HUES6 (cell line): ENCODE measurements around the gene ITGA3.

Source experiments
- H3K27ac ChIP-seq: 2 replicates; pipeline ENCODE4 v1.7.0; 2013; ENCODE audit warnings: low read depth, mild to moderate bottlenecking, low read length, inconsistent platforms
- H3K27me3 ChIP-seq: 2 replicates; pipeline ENCODE4 v1.6.1; 2013; ENCODE audit warnings: low read length; ENCODE audit not compliant: control insufficient read depth, insufficient read depth
- H3K36me3 ChIP-seq: 2 replicates; pipeline ENCODE4 v1.6.1; 2013; ENCODE audit warnings: low read length; ENCODE audit not compliant: control insufficient read depth, insufficient read depth
- H3K4me1 ChIP-seq: 2 replicates; pipeline ENCODE4 v1.6.1; 2013; ENCODE audit warnings: low read length; ENCODE audit not compliant: control insufficient read depth, insufficient read depth
- H3K4me3 ChIP-seq: 2 replicates; pipeline ENCODE4 v1.5.1; 2013; ENCODE audit warnings: low read depth, low read length
- H3K9ac ChIP-seq: one replicate; pipeline ENCODE4 v1.6.1; 2013; ENCODE audit warnings: mild to moderate bottlenecking, low read length
- H3K9me3 ChIP-seq: 2 replicates; pipeline ENCODE4 v1.6.1; 2013; ENCODE audit warnings: low read depth, low read length; ENCODE audit not compliant: control insufficient read depth, insufficient read depth

The ITGA3 gene

DNA sequence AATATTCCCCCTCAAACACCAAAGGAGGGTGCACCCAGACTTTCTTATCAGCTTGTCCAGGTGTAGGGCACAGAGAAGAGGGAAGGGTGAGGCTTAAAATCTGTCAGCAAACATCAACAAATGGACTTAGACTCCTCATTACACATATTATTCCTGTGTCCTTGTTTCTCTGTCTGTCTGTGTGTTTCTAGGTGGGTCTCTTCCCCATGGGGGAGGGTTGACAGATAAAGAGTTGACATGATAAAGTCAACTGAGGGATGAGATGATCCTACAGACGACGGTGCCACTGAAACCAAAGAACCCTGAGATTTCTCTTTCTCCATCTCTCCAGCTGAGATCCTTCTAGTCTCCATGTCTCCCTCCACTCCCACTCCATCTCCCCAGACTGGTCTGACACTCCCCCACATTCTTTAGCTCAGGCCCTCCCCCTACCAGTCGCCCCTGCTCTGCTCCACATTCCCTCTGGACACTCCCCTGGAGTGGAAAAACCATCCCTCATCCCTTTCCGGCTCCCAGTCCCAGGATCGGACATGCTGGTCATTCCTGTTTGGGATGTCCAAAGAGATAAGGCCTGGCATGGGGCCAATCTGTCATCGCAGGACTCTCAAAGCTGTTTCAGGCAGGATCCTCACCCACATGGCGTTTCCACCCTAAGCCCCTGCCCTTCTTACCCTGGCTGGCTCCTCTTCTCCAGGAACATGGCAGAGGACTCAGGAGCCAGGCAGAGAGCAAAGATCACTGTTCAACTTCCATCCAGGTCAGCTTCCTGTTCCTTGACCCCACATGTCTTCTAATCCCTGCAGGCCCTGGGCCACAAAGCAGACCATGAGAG lies 2.9 kb upstream of the ITGA3 start:
- no peak overlapping the region for H3K4me3 ChIP-seq
- no peaks in the 10 kb centered on the region for H3K9me3 ChIP-seq
- H3K27me3 ChIP-seq: peaks cover 15% of the 10 kb centered on the region
- no peak overlapping the region for H3K9ac ChIP-seq
- peaks cover 48% of the 10 kb centered on the region for H3K4me1 ChIP-seq
- H3K36me3 ChIP-seq: no peaks in the 10 kb centered on the region
- H3K27ac ChIP-seq: no peak overlapping the region

DNA sequence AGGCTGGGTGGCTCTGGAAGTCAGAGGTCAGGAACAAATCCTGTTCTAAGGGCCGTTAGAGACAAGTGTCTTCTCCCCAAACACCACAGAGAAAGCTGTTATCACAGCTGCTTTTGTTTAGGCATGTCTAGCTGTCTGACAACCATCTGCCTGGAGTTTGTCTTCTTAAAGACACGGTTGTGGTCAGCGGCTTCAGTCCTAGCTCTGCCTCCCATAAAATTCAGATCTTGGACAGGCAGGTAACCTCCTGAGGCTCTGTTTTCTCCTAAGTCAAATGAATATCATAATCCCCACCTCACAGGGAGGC lies 2.3 kb upstream of the ITGA3 start:
- H3K9me3 ChIP-seq: no peaks in the 10 kb centered on the region
- no peak overlapping the region for H3K27ac ChIP-seq
- H3K27me3 ChIP-seq: peaks cover 18% of the 10 kb centered on the region
- H3K4me3 ChIP-seq: no peak overlapping the region
- peaks cover 48% of the 10 kb centered on the region for H3K4me1 ChIP-seq
- no peaks in the 10 kb centered on the region for H3K36me3 ChIP-seq
- no peak overlapping the region for H3K9ac ChIP-seq

DNA sequence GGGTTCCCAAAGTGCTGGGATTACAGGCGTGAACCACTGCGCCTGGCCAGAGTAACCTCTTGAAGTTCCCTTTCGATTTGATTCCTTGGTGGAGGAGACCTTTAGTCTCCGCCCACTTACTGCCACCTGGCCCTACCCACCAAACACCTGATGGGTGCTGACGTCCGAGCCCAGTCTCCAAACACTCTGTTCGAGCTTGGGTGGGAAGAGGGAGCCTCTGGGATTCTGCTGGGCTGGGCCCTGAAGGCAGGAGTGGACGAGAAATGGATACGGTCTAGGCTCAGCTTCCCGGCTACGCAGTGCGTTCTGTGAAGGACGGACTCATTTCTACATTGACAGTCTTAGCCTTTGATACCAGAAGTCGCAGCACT lies 870 bp upstream of the ITGA3 start:
- peak overlapping the region; percentile 1; the same call in 1 of the 2 replicates for H3K27ac ChIP-seq
- no peaks in the 10 kb centered on the region for H3K9me3 ChIP-seq
- H3K4me3 ChIP-seq: peak overlapping the region; percentile 72
- H3K9ac ChIP-seq: peak overlapping the region; percentile 51
- H3K4me1 ChIP-seq: peaks cover 48% of the 10 kb centered on the region
- no peaks in the 10 kb centered on the region for H3K36me3 ChIP-seq
- peaks cover 18% of the 10 kb centered on the region for H3K27me3 ChIP-seq

DNA sequence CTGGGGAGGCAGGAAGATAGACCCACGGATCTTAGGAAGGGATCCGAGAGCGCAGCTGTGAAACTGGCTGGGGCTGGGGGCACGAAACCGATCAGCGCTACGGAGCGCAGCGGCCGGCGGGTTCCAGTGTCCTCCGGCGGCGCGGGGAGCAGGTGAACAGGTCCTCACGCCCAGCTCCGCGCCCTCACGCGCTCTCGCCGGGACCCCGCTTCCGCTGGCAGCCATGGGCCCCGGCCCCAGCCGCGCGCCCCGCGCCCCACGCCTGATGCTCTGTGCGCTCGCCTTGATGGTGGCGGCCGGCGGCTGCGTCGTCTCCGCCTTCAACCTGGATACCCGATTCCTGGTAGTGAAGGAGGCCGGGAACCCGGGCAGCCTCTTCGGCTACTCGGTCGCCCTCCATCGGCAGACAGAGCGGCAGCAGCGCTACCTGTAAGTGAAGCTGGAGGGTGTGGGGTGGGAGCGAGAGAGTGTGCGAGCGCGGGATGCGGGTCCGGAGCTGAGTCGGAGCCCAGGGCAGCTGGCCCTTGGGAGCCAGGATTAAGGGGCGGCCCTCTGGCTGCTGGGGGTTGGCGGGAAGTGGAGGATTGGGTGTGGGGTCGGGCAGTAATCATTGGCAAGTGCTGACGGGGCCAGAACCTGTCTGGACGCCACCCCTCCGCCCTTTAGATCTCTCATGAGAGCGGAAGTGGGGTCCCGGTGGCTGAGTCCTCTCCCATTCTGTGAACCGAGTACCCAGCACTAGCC lies 479 bp downstream of the ITGA3 start:
- Histone ChIP-seq H3K4me3 (peak overlapping the region; percentile 72), H3K36me3 (no peaks in the 10 kb centered on the region), H3K27me3 (peaks cover 18% of the 10 kb centered on the region), H3K9me3 (no peaks in the 10 kb centered on the region), H3K9ac (peak overlapping the region; percentile 50), H3K27ac (no peak overlapping the region; the same call in 1 of the 2 replicates), H3K4me1 (peaks cover 35% of the 10 kb centered on the region)

DNA sequence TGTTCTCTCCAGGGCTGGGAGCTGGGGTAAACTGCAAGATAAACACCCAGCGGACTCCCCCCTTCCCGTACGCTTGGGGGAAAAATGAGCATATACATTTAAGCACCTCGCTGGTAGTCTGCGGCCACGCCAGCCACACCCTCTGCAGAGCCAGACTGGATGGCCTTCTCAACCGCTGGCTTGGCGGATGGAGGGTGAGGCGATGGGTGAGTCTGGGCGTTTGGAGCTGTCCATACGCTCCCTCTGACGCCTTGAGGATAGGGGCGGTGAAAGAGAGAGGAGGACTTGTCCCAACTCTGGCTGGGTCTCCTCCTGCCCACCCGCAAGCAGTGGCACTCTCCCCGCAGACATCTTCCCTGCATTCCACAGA lies 1.0 kb downstream of the ITGA3 start:
- Histone ChIP-seq H3K9me3 (no peaks in the 10 kb centered on the region), H3K4me1 (peaks cover 29% of the 10 kb centered on the region), H3K9ac (peak overlapping the region; percentile 50), H3K27ac (no peak overlapping the region), H3K36me3 (no peaks in the 10 kb centered on the region), H3K4me3 (peak overlapping the region; percentile 72), H3K27me3 (peaks cover 18% of the 10 kb centered on the region)

DNA sequence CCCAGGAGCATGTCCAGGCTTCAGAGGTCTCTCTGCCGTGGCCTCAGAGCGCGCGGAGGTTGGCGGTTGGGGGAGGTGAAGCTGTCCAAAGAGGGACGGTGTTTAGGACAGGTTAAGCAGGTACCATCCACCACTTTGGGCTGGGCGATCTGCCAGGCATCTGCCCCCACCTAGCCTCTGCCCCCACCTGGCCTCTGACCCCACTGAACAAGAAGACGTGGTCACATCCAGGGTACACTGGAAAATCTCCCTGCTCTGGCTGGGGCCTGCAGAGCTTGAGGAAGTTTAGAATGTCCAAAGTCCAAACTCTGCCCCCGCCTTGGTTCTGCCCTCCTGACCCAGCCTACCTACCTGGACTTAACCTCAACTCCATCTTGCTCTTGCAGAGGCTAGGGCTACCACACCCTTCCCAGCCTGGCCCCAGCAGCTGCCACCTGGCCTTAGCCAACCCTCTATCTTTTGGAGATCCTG lies 1.6 kb downstream of the ITGA3 start:
- no peaks in the 10 kb centered on the region for H3K36me3 ChIP-seq
- no peak overlapping the region for H3K9ac ChIP-seq
- H3K9me3 ChIP-seq: no peaks in the 10 kb centered on the region
- no peak overlapping the region for H3K27ac ChIP-seq
- H3K4me1 ChIP-seq: peaks cover 29% of the 10 kb centered on the region
- H3K4me3 ChIP-seq: peak overlapping the region; percentile 72
- peaks cover 18% of the 10 kb centered on the region for H3K27me3 ChIP-seq

DNA sequence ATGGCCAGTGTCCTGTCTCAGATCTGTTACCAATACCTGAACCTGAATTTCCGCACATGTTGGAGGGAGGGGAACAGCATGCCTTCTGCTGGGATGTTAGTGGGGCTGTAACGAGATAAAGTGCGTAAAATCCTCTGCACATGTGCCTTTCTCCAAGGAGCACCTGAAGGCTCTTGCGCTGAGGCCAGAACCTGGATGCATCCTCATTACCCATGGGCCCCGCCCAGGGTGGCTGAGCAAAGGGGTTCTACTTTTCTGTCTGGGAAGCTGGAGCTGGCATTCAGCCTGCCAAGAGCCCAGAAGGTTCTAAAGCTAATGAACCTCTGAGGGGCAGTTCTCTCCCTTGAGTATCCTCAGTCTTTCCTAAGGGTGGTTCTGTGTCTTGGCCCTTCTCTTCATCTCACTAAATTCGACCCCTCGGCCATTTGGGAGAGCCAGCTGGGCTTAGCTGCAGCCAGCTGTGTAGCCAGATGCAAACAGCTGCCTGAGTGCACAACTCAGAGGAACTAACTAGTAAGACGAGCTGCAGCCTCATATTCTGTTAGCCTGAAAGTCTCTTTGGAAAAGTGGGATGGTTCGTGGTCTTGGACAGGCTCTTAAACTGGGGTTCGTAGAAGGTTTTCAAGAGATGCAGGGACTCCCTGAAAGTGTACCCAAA lies 2.5 kb downstream of the ITGA3 start:
- no peak overlapping the region for H3K4me3 ChIP-seq
- peaks cover 20% of the 10 kb centered on the region for H3K4me1 ChIP-seq
- H3K9ac ChIP-seq: no peak overlapping the region
- peaks cover 18% of the 10 kb centered on the region for H3K27me3 ChIP-seq
- no peaks in the 10 kb centered on the region for H3K36me3 ChIP-seq
- H3K9me3 ChIP-seq: no peaks in the 10 kb centered on the region
- H3K27ac ChIP-seq: no peak overlapping the region

DNA sequence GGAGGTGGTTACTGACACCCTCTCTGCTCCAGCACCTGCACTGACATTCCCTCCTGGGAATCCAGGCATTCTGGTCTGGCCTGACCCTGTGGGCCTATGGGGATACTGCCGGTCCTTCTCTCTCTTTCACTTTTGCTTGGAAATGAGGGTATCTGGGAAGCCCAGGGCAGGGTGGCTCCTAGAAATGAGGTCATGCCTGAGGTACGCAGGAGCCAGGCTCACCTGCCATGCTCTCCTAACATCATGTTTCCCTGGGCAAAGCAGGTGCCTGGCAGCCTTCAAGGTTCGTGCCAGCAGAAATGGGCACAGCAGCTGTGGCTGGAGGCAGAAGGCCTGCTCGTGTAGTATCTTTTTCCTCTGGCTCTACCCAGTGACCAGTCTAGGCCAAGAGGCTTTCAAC lies 3.3 kb downstream of the ITGA3 start:
- Histone ChIP-seq H3K27me3 (peaks cover 18% of the 10 kb centered on the region), H3K9me3 (no peaks in the 10 kb centered on the region), H3K27ac (no peak overlapping the region), H3K36me3 (no peaks in the 10 kb centered on the region), H3K4me1 (peaks cover 18% of the 10 kb centered on the region), H3K9ac (no peak overlapping the region), H3K4me3 (no peak overlapping the region)

DNA sequence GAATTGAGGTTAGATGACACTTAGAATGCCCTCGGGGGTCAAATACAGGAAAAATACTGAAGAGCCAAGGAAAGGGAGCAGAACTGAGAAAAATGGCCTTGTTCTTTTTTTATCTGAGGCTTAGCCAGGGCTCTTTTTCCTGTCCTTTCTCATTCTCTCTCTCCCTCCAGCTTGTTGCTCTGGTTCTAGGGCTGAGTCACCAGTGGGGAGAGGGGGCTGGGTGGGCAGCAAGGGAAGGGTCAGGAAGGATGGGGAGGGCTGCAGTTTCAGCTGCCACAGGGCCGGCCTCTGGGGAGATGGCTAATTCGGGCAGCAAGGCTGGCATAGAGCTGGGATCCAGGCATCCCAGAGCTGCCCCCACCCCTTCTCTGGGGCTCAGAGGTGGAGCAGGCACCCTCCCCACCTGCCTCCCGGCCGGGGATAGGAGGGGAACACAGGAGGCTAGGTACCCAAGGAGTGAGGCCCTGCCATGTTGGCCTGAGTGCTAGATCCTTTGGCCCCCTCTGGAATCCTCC lies 3.9 kb downstream of the ITGA3 start:
- Histone ChIP-seq H3K4me1 (peaks cover 24% of the 10 kb centered on the region), H3K9ac (no peak overlapping the region)

DNA sequence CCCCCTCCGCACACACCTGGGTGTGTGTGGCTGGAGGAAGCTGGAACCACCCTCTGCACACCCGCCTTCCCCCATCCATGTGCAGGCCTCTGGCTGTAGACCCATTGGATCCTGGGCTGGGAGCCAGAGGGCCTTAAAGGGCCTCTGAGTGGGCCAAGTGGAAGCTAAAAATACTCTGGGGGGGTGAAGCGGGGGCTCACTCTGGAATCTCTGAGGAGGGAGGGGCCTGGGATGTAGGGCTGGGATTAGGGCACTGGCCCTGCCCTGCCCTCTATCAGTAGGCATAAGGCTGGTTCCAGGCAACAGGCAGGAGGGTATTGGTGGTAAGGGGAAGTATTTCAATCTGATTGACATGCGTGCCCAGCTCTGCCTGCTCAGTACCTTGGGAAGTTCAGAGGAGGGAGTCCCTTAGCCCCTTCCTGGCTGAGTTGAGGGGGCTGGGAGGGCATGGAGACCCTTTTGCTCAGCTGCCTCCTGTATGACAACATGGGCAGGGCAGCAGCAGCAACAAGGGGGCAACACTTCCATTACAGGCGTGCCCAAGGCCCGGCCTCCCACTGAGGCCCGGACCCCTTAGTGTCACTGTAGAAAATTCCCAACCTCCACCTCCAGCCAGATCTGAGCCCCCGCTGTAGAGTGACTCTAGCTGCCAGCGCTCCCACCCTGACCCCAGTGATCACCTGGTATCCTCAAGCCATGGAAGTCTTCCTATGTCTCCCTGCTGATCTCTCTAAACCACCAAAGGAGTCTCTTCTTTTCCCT lies 5.2 kb downstream of the ITGA3 start:
- H3K9ac ChIP-seq: no peak overlapping the region
- peaks cover 25% of the 10 kb centered on the region for H3K4me1 ChIP-seq

More for the DNA sequence above, 3.9 kb downstream of the ITGA3 start:
- H3K27ac ChIP-seq: no peak overlapping the region
- H3K36me3 ChIP-seq: no peaks in the 10 kb centered on the region
- H3K9me3 ChIP-seq: no peaks in the 10 kb centered on the region
- no peak overlapping the region for H3K4me3 ChIP-seq
- H3K27me3 ChIP-seq: peaks cover 18% of the 10 kb centered on the region

More for the DNA sequence above, 5.2 kb downstream of the ITGA3 start:
- no peaks in the 10 kb centered on the region for H3K9me3 ChIP-seq
- no peak overlapping the region for H3K27ac ChIP-seq
- H3K36me3 ChIP-seq: no peaks in the 10 kb centered on the region
- H3K27me3 ChIP-seq: peaks cover 18% of the 10 kb centered on the region
- H3K4me3 ChIP-seq: no peak overlapping the region
